WTC11 (cell line): ENCODE results near the gene C2CD2. TPM values are rescaled to one million over a fixed set of nuclear protein-coding genes. Genes with fewer than 3 reads are reported as not detected.

ENCODE experiments used
- ATAC-seq: fragments of 200-7000 bp; cut with Tn5 transposase; 2 replicates; pipeline ENCODE4 v1.10.0; 2021; ENCODE audit warnings: mild to moderate bottlenecking, moderate library complexity
- CTCF ChIA-PET: fragments of 300-600 bp; sonication (Branson Sonifier 250); formaldehyde crosslinking; loops from one replicate; lab custom pipeline; 2021; ENCODE audit warnings: antibody characterized with exemption; lab: Charles Lee
- POLR2A ChIA-PET: fragments of 350-600 bp; sonication (Branson Sonifier 250); formaldehyde crosslinking; loops from one replicate; lab custom pipeline; 2021; ENCODE audit warnings: antibody characterized with exemption; lab: Charles Lee
- DNase-seq: peaks from one replicate; pipeline ENCODE4 v3.0.0; 2021; ENCODE audit warnings: low spot score
- H3K27ac Mint-ChIP-seq: 2 replicates; pipeline ENCODE4 v1.8.0; 2021; ENCODE audit warnings: mixed read lengths
- H3K27me3 Mint-ChIP-seq: 2 replicates; pipeline ENCODE4 v1.8.0; 2021; ENCODE audit warnings: low read depth, mild to moderate bottlenecking, moderate library complexity, mixed read lengths
- H3K36me3 Mint-ChIP-seq: 2 replicates; pipeline ENCODE4 v1.8.0; 2021; ENCODE audit warnings: mixed read lengths
- H3K4me1 Mint-ChIP-seq: 2 replicates; pipeline ENCODE4 v1.8.0; 2022; ENCODE audit warnings: mixed read lengths
- H3K4me3 Mint-ChIP-seq: 2 replicates; pipeline ENCODE4 v1.8.0; 2021; ENCODE audit warnings: mild to moderate bottlenecking, moderate library complexity, mixed read lengths
- H3K9me3 Mint-ChIP-seq: 2 replicates; pipeline ENCODE4 v1.8.0; 2021; ENCODE audit warnings: mixed read lengths
- CREB1 ChIP-seq: sonication (generic); formaldehyde crosslinking; IDR thresholded peaks from 2 replicates; pipeline ENCODE4 v1.8.0; 2023; ENCODE audit warnings: mild to moderate bottlenecking, missing genetic modification reagents
- GTF2I ChIP-seq: fragments of 250-450 bp; sonication (Bioruptor Pico); conservative IDR thresholded peaks from 2 replicates; pipeline ENCODE4 v1.4.0; 2021; ENCODE audit warnings: mild to moderate bottlenecking
- IRF1 ChIP-seq: sonication (generic); formaldehyde crosslinking; IDR thresholded peaks from 2 replicates; pipeline ENCODE4 v1.8.0; 2023; ENCODE audit warnings: missing genetic modification reagents
- MXD4 ChIP-seq: fragments of 250-450 bp; sonication (Bioruptor Pico); IDR thresholded peaks from 2 replicates; pipeline ENCODE4 v1.8.0; 2021; ENCODE audit warnings: mild to moderate bottlenecking, moderate library complexity, borderline replicate concordance
- RELA ChIP-seq: sonication (generic); formaldehyde crosslinking; IDR thresholded peaks from 2 replicates; pipeline ENCODE4 v1.8.1; 2022; ENCODE audit warnings: missing genetic modification reagents, mild to moderate bottlenecking, borderline replicate concordance
- SMAD4 ChIP-seq: sonication (generic); formaldehyde crosslinking; IDR thresholded peaks from 2 replicates; pipeline ENCODE4 v1.8.0; 2022; ENCODE audit warnings: mild to moderate bottlenecking, missing genetic modification reagents
- TCF7 ChIP-seq: sonication (generic); formaldehyde crosslinking; IDR thresholded peaks from 2 replicates; pipeline ENCODE4 v1.8.0; 2022; ENCODE audit warnings: mild to moderate bottlenecking, low read depth, missing genetic modification reagents, moderate library complexity
- ZBTB43 ChIP-seq: sonication (generic); formaldehyde crosslinking; IDR thresholded peaks from 2 replicates; pipeline ENCODE4 v1.8.1; 2023; ENCODE audit warnings: mild to moderate bottlenecking, missing genetic modification reagents
- ZNF138 ChIP-seq: sonication (generic); formaldehyde crosslinking; conservative IDR thresholded peaks from 2 replicates; pipeline ENCODE4 v1.8.1; 2022; ENCODE audit warnings: mild to moderate bottlenecking, moderate library complexity, missing genetic modification reagents
- ZNF532 ChIP-seq: fragments of 250-450 bp; sonication (Bioruptor Pico); IDR thresholded peaks from 2 replicates; pipeline ENCODE4 v1.9.0; 2021; ENCODE audit warnings: mild to moderate bottlenecking, borderline replicate concordance
- total RNA-seq: library from RNA; stranded (reverse); gene quantifications from 3 replicates; pipeline ENCODE4 v1.2.3, GENCODE V29; 2021
- TF ChIP-seq, protein P1 (sequence below): fragments of 250-450 bp; sonication (Bioruptor Pico); IDR thresholded peaks from 2 replicates; pipeline ENCODE4 v1.9.0; 2021; ENCODE audit warnings: mild to moderate bottlenecking
- TF ChIP-seq, protein P2 (sequence below): sonication (generic); formaldehyde crosslinking; IDR thresholded peaks from 2 replicates; pipeline ENCODE4 v1.8.1; 2023; ENCODE audit warnings: mild to moderate bottlenecking, moderate library complexity, missing genetic modification reagents
- TF ChIP-seq, protein P3 (sequence below): sonication (generic); formaldehyde crosslinking; IDR thresholded peaks from 2 replicates; pipeline ENCODE4 v1.8.0; 2022; ENCODE audit warnings: mild to moderate bottlenecking, missing genetic modification reagents

The C2CD2 gene
- total RNA-seq, 1 experiment from 2014 or later: 11.2 TPM

DNA sequence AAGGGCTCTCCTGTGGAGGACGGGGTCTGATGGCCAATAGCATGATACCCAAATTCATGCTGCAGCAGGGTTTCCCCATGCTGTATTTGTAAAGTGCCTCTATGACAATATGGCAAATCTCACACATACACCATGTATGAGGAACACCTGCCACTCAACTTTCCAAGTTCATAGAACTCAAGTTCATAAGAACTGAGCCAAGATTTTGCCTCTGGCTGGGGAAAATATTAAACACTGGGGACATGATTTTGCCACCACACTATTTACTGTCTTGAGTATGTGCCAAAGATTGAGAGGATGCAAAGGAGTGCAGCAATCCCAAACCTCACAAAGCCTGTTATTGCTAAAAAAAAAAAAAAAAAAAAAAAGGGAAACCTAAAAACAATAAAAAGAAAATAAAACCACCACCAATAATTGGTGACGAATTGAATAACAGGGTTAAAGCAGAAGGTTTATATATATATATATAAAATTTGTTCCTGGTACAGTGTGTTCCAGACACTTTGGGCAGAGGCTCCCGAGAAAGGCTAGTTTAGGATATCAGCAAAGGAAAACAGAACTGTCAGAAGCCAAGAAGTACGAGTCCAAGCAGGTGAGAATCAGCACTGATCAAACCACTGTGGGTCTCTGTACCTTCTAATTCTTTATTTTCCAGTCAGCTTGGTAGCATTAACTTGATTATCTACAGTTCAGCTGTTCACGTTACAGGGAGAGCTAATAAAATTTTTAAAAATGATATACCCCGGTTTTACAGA is 32.0 kb upstream of the C2CD2 start (continued):
- TF ChIP-seq GTF2I: no peak
- no peak for TF ChIP-seq CREB1 (CRISPR knock-in tag)
- no peak for TF ChIP-seq ZBTB43 (CRISPR knock-in tag)

DNA sequence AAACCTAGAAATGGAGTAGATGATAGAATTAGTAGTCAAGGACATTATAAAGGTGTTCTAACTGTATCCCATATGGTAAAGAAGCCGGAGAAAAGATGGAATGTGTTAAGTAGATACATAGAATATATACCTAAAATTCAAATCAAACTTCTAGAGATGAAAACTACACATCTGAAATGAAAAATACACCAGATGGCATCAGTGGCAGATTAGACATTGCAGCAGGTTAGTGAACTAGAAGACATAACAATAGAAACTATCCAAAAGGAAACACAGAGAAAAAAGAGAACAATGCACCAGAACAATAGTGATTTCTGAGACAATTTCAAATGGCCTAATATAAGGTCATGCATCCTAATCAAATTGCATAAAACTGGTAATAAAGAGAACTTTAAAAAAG is 29.4 kb upstream of the C2CD2 start:
- TF ChIP-seq ZBTB43 (CRISPR knock-in tag): no peak
- no peak for TF ChIP-seq ZNF532 (CRISPR knock-in tag)
- TF ChIP-seq ZNF138: no peak
- TF ChIP-seq, protein P1, sequence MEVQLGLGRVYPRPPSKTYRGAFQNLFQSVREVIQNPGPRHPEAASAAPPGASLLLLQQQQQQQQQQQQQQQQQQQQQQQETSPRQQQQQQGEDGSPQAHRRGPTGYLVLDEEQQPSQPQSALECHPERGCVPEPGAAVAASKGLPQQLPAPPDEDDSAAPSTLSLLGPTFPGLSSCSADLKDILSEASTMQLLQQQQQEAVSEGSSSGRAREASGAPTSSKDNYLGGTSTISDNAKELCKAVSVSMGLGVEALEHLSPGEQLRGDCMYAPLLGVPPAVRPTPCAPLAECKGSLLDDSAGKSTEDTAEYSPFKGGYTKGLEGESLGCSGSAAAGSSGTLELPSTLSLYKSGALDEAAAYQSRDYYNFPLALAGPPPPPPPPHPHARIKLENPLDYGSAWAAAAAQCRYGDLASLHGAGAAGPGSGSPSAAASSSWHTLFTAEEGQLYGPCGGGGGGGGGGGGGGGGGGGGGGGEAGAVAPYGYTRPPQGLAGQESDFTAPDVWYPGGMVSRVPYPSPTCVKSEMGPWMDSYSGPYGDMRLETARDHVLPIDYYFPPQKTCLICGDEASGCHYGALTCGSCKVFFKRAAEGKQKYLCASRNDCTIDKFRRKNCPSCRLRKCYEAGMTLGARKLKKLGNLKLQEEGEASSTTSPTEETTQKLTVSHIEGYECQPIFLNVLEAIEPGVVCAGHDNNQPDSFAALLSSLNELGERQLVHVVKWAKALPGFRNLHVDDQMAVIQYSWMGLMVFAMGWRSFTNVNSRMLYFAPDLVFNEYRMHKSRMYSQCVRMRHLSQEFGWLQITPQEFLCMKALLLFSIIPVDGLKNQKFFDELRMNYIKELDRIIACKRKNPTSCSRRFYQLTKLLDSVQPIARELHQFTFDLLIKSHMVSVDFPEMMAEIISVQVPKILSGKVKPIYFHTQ (CRISPR knock-in tag): no peak
- no peak for TF ChIP-seq SMAD4 (CRISPR knock-in tag)
- TF ChIP-seq MXD4 (CRISPR knock-in tag): no peak
- TF ChIP-seq RELA (CRISPR knock-in tag): no peak
- TF ChIP-seq, protein P2, sequence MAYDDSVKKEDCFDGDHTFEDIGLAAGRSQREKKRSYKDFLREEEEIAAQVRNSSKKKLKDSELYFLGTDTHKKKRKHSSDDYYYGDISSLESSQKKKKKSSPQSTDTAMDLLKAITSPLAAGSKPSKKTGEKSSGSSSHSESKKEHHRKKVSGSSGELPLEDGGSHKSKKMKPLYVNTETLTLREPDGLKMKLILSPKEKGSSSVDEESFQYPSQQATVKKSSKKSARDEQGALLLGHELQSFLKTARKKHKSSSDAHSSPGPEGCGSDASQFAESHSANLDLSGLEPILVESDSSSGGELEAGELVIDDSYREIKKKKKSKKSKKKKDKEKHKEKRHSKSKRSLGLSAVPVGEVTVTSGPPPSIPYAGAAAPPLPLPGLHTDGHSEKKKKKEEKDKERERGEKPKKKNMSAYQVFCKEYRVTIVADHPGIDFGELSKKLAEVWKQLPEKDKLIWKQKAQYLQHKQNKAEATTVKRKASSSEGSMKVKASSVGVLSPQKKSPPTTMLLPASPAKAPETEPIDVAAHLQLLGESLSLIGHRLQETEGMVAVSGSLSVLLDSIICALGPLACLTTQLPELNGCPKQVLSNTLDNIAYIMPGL (CRISPR knock-in tag): no peak
- no peak for TF ChIP-seq IRF1
- TF ChIP-seq, protein P3, sequence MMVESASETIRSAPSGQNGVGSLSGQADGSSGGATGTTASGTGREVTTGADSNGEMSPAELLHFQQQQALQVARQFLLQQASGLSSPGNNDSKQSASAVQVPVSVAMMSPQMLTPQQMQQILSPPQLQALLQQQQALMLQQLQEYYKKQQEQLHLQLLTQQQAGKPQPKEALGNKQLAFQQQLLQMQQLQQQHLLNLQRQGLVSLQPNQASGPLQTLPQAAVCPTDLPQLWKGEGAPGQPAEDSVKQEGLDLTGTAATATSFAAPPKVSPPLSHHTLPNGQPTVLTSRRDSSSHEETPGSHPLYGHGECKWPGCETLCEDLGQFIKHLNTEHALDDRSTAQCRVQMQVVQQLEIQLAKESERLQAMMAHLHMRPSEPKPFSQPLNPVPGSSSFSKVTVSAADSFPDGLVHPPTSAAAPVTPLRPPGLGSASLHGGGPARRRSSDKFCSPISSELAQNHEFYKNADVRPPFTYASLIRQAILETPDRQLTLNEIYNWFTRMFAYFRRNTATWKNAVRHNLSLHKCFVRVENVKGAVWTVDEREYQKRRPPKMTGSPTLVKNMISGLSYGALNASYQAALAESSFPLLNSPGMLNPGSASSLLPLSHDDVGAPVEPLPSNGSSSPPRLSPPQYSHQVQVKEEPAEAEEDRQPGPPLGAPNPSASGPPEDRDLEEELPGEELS (CRISPR knock-in tag): no peak
- no peak for TF ChIP-seq TCF7

More for the DNA sequence above, 29.4 kb upstream of the C2CD2 start:
- no peak overlapping the region for H3K4me3 Mint-ChIP-seq
- peaks cover 13% of the 10 kb centered on the region for H3K9me3 Mint-ChIP-seq
- POLR2A ChIA-PET: no interaction called here
- no peak for DNase-seq
- CTCF ChIA-PET: no interaction called here
- H3K4me1 Mint-ChIP-seq: no peaks in the 10 kb centered on the region
- H3K36me3 Mint-ChIP-seq: peaks cover 8% of the 10 kb centered on the region
- H3K27ac Mint-ChIP-seq: no peak overlapping the region
- no peak for ATAC-seq
- H3K27me3 Mint-ChIP-seq: no peaks in the 10 kb centered on the region; the same call in 1 of the 2 replicates
